Neural cell (in vitro differentiated cells): ENCODE measurements around the gene NLRP11. TPM values are rescaled to one million over a fixed set of nuclear protein-coding genes. Genes with fewer than 3 reads are reported as not detected.

Source experiments
- H2AFZ ChIP-seq: fragments of 200-600, 300-800 bp; sonication (generic), shearing (Covaris generic); 2 replicates; pipeline ENCODE4 v1.6.0; 2014; ENCODE audit warnings: low read depth, mild to moderate bottlenecking, antibody characterized with exemption, low read length, moderate library complexity
- H3F3A ChIP-seq: fragments of 200-600 bp; shearing (Covaris generic); 2 replicates; pipeline ENCODE4 v1.6.1; 2016; ENCODE audit warnings: mild to moderate bottlenecking, moderate library complexity, mixed read lengths, antibody characterized with exemption, low read length; ENCODE audit not compliant: insufficient read depth, poor library complexity, severe bottlenecking
- H3K27ac ChIP-seq: fragments of 200-600, 300-800 bp; sonication (generic), shearing (Covaris generic); 2 replicates; pipeline ENCODE4 v1.5.1; 2014; ENCODE audit warnings: mild to moderate bottlenecking, low read length, moderate library complexity
- H3K27me3 ChIP-seq: fragments of 300-800, 200-600 bp; sonication (generic), shearing (Covaris generic); 2 replicates; pipeline ENCODE4 v1.6.0; 2014; ENCODE audit warnings: mild to moderate bottlenecking, low read depth, low read length, moderate library complexity; ENCODE audit not compliant: insufficient read depth
- H3K36me3 ChIP-seq: fragments of 300-800, 200-600 bp; sonication (generic), shearing (Covaris generic); 2 replicates; pipeline ENCODE4 v1.5.1; 2014; ENCODE audit warnings: mild to moderate bottlenecking, antibody characterized with exemption, low read length, moderate library complexity; ENCODE audit not compliant: insufficient read depth
- H3K4me2 ChIP-seq: fragments of 300-800, 200-600 bp; sonication (generic), shearing (Covaris generic); 2 replicates; pipeline ENCODE4 v1.6.0; 2014; ENCODE audit warnings: mild to moderate bottlenecking, low read length
- H3K4me3 ChIP-seq: fragments of 300-800, 200-600 bp; sonication (generic), shearing (Covaris generic); 2 replicates; pipeline ENCODE4 v1.5.1; 2014; ENCODE audit warnings: mild to moderate bottlenecking, low read length, moderate library complexity
- H3K79me2 ChIP-seq: fragments of 200-600 bp; shearing (Covaris generic); replicated peaks from 2 replicates; pipeline ENCODE4 v1.6.0; 2014; ENCODE audit warnings: mild to moderate bottlenecking, low read length, moderate library complexity; ENCODE audit not compliant: insufficient read depth
- H3K9ac ChIP-seq: fragments of 300-800, 200-600 bp; sonication (generic), shearing (Covaris generic); 2 replicates; pipeline ENCODE4 v1.6.1; 2016; ENCODE audit warnings: mild to moderate bottlenecking, low read length, mixed read lengths
- H3K9me2 ChIP-seq: fragments of 200-600 bp; shearing (Covaris generic); 2 replicates; pipeline ENCODE4 v1.6.1; 2016; ENCODE audit warnings: mild to moderate bottlenecking, low read length, mixed read lengths; ENCODE audit not compliant: insufficient read depth
- H3K9me3 ChIP-seq: fragments of 200-600, 300-800 bp; sonication (generic), shearing (Covaris generic); 2 replicates; pipeline ENCODE4 v1.6.1; 2016; ENCODE audit warnings: mild to moderate bottlenecking, mixed run types, low read length, moderate library complexity, mixed read lengths
- H4K20me1 ChIP-seq: fragments of 200-600 bp; shearing (Covaris generic); 2 replicates; pipeline ENCODE4 v1.6.1; 2016; ENCODE audit warnings: mild to moderate bottlenecking, mixed run types; ENCODE audit not compliant: insufficient read depth
- CTCF ChIP-seq: fragments of 450-650 bp; IDR thresholded peaks from 2 replicates; pipeline ENCODE4 v1.5.1; 2014; ENCODE audit warnings: antibody characterized with exemption, mild to moderate bottlenecking, moderate library complexity; ENCODE audit not compliant: poor library complexity, severe bottlenecking
- EP300 ChIP-seq: fragments of 450-650 bp; conservative IDR thresholded peaks from 2 replicates; pipeline ENCODE4 v1.6.1; 2014; ENCODE audit warnings: antibody characterized with exemption, mild to moderate bottlenecking, moderate library complexity; ENCODE audit not compliant: poor library complexity, severe bottlenecking
- EZH2 ChIP-seq: fragments of 200-600, 300-800 bp; shearing (Covaris generic), sonication (generic); IDR thresholded peaks from 2 replicates; pipeline ENCODE4 v1.6.1; 2014; ENCODE audit warnings: antibody characterized with exemption, low read length, borderline replicate concordance, mild to moderate bottlenecking; ENCODE audit not compliant: insufficient read depth, poor library complexity, severe bottlenecking
- MXI1 ChIP-seq: fragments of 450-650 bp; conservative IDR thresholded peaks from 2 replicates; pipeline ENCODE4 v1.6.1; 2014; ENCODE audit warnings: antibody characterized with exemption, mild to moderate bottlenecking; ENCODE audit not compliant: poor library complexity, severe bottlenecking
- POLR2AphosphoS5 ChIP-seq: IDR thresholded peaks from 2 replicates; pipeline ENCODE4 v1.6.1; 2012
- RAD21 ChIP-seq: fragments of 450-650 bp; conservative IDR thresholded peaks from 2 replicates; pipeline ENCODE4 v1.6.1; 2014; ENCODE audit warnings: antibody characterized with exemption, mild to moderate bottlenecking, moderate library complexity
- REST ChIP-seq: IDR thresholded peaks from 2 replicates; pipeline ENCODE4 v1.6.1; 2012; ENCODE audit warnings: borderline replicate concordance
- SMC3 ChIP-seq: fragments of 450-650 bp; conservative IDR thresholded peaks from 2 replicates; pipeline ENCODE4 v1.6.1; 2014; ENCODE audit warnings: antibody characterized with exemption, mild to moderate bottlenecking, moderate library complexity; ENCODE audit not compliant: poor library complexity
- TAF1 ChIP-seq: IDR thresholded peaks from 2 replicates; pipeline ENCODE4 v1.6.1; 2012; ENCODE audit warnings: low read depth
- polyA plus RNA-seq: library from polyadenylated mRNA; depleted of rRNA; stranded (reverse); fragments of >200 nt; gene quantifications from 2 replicates; pipeline ENCODE4 v1.2.3, GENCODE V29; 2014

The NLRP11 gene
- polyA plus RNA-seq, 1 donor from 2014 or later = not detected

GRCh38 chr19:55801416-55801815 is 30.4 kb downstream of the NLRP11 start:
- no peak overlapping the region for H3K27ac ChIP-seq
- H3K79me2 ChIP-seq = no peaks in the 10 kb centered on the region
- H2AFZ ChIP-seq = no peak overlapping the region
- H3K9me2 ChIP-seq = no peaks in the 10 kb centered on the region
- TF ChIP-seq TAF1 (no peak), REST (no peak), EP300 (no peak), RAD21 (no peak), POLR2AphosphoS5 (no peak), MXI1 (no peak), SMC3 (no peak), EZH2 (no peak), CTCF (no peak)
- H4K20me1 ChIP-seq = no peaks in the 10 kb centered on the region
- no peak overlapping the region for H3K9ac ChIP-seq
- H3K4me2 ChIP-seq = no peak overlapping the region
- no peaks in the 10 kb centered on the region for H3F3A ChIP-seq
- no peaks in the 10 kb centered on the region for H3K36me3 ChIP-seq
- no peaks in the 10 kb centered on the region for H3K9me3 ChIP-seq
- H3K27me3 ChIP-seq = no peaks in the 10 kb centered on the region
- no peak overlapping the region for H3K4me3 ChIP-seq

- no peak for TF ChIP-seq MXI1
- no peak for TF ChIP-seq TAF1
- TF ChIP-seq SMC3 = no peak
- TF ChIP-seq EZH2 = no peak
- TF ChIP-seq EP300 = no peak
- no peak for TF ChIP-seq POLR2AphosphoS5
- TF ChIP-seq RAD21 = no peak
- TF ChIP-seq REST = no peak
- no peak for TF ChIP-seq CTCF
- Histone ChIP-seq H3K79me2 (no peaks in the 10 kb centered on the region), H3K36me3 (no peaks in the 10 kb centered on the region), H3K9me3 (no peaks in the 10 kb centered on the region), H3K9ac (no peak overlapping the region), H3K27me3 (no peaks in the 10 kb centered on the region), H3K27ac (no peak overlapping the region), H3K9me2 (no peaks in the 10 kb centered on the region), H3F3A (no peaks in the 10 kb centered on the region), H2AFZ (no peak overlapping the region), H3K4me3 (no peak overlapping the region), H3K4me2 (no peak overlapping the region), H4K20me1 (no peaks in the 10 kb centered on the region)
Observed at GRCh38 chr19:55795021-55795420, 36.8 kb downstream of the NLRP11 start.
